ENCODE data around the gene ATP1A1. TPM values are rescaled to one million over a fixed set of nuclear protein-coding genes. Genes with fewer than 3 reads are reported as not detected.

The ATP1A1 gene
- total RNA-seq, 1 experiment from 2014 or later, result 378 TPM

DNA sequence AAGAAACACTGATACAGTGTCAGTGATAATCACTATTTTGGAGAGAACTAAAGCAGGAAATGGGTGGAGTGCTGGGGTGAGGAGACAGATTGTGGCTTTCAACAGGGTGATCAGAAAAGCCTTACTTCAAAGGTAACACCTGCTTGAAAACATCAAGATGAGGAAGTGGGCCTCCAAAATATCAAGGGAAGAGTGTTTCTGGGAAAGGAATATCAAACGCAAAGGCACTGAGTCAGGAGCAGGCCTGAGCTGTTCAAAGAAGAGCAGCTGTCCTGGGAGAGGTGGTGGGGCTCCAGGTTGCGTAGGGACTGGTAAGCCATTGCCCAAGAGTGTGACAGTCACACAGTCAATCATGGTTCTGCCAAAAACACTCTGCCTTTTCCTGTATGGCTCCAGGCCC lies 47.1 kb upstream of the ATP1A1 start:
- ChIA-PET POLR2A (interaction anchor here (1.3 to 3.0 kb wide), 4 partner anchors 11 to 49 kb away, joined by 3 to 9 read pairs (median 6); no protein-coding TSS in a partner anchor), CTCF (no interaction called here)
- intact Hi-C loops (cut with micrococcal nuclease), result no loop called here
- Mint-ChIP-seq H3K27ac (ENCODE audit: low read depth, unreplicated experiment) (peak overlapping the region; percentile 17), H3K4me1 (ENCODE audit: insufficient read depth, unreplicated experiment) (peaks cover 22% of the 10 kb centered on the region), H3K27me3 (ENCODE audit: insufficient read depth, unreplicated experiment) (no peaks in the 10 kb centered on the region), H3K36me3 (ENCODE audit: insufficient read depth, unreplicated experiment) (no peaks in the 10 kb centered on the region), H3K4me3 (ENCODE audit: unreplicated experiment) (no peak overlapping the region), H3K9me3 (ENCODE audit: unreplicated experiment) (no peaks in the 10 kb centered on the region)
- no peak for TF ChIP-seq CTCF (IDR thresholded peaks at IDR 0.05; ENCODE audit: unreplicated experiment)
- no TSS peak for BruUV-seq (replicated peaks)
- no peak for DNase-seq (ENCODE audit: unreplicated experiment)

GRCh38 chr1:116326486-116326885 lies 46.6 kb upstream of the ATP1A1 start:
- no peak for TF ChIP-seq CTCF (IDR thresholded peaks at IDR 0.05; ENCODE audit: unreplicated experiment)
- H3K9me3 Mint-ChIP-seq (ENCODE audit: unreplicated experiment), result no peaks in the 10 kb centered on the region
- H3K4me1 Mint-ChIP-seq (ENCODE audit: insufficient read depth, unreplicated experiment), result peaks cover 22% of the 10 kb centered on the region
- ChIA-PET POLR2A (interaction anchor here (0.6 to 3.0 kb wide), 6 partner anchors 11 to 72 kb away, joined by 3 to 9 read pairs (median 4); no protein-coding TSS in a partner anchor), CTCF (interaction anchor here (0.6 to 0.7 kb wide), 2 partner anchors 140 to 153 kb away, joined by 3 read pairs; no protein-coding TSS in a partner anchor)
- H3K4me3 Mint-ChIP-seq (ENCODE audit: unreplicated experiment), result no peak overlapping the region
- intact Hi-C loops (cut with micrococcal nuclease), result no loop called here
- H3K27me3 Mint-ChIP-seq (ENCODE audit: insufficient read depth, unreplicated experiment), result no peaks in the 10 kb centered on the region
- no TSS peak for BruUV-seq (replicated peaks)
- no peak for DNase-seq (ENCODE audit: unreplicated experiment)
- peak overlapping the region; percentile 17 for H3K27ac Mint-ChIP-seq (ENCODE audit: low read depth, unreplicated experiment)
- H3K36me3 Mint-ChIP-seq (ENCODE audit: insufficient read depth, unreplicated experiment), result no peaks in the 10 kb centered on the region

DNA sequence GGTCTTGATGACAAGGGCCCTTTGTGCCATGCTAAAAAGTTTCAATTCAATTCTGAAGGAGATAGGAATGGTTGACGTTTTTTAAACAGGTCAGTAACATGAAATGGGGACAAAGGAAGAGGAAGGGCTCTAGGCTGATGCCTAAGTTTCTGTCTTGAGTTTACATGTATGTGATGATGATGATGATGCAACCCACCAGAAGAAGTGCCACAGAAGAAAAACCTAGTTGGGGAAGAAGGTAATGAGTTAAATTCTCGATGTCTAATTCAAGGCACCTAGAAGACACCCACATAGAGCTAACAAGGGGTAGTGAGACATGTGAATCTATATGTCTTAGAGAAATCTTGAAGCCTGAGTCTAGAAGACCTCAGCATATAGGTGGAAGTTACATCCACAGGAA lies 44.4 kb upstream of the ATP1A1 start:
- TF ChIP-seq CTCF (IDR thresholded peaks at IDR 0.05; ENCODE audit: unreplicated experiment), result no peak
- ChIA-PET CTCF (interaction anchor here (0.6 kb wide), 2 partner anchors 8 to 22 kb away, joined by 3 to 6 read pairs; no protein-coding TSS in a partner anchor), POLR2A (interaction anchor here (0.6 to 1.2 kb wide), 2 partner anchors 38 to 48 kb away, joined by 3 to 5 read pairs; no protein-coding TSS in a partner anchor)
- Mint-ChIP-seq H3K27ac (ENCODE audit: low read depth, unreplicated experiment) (no peak overlapping the region), H3K9me3 (ENCODE audit: unreplicated experiment) (no peaks in the 10 kb centered on the region), H3K4me3 (ENCODE audit: unreplicated experiment) (no peak overlapping the region), H3K27me3 (ENCODE audit: insufficient read depth, unreplicated experiment) (no peaks in the 10 kb centered on the region), H3K4me1 (ENCODE audit: insufficient read depth, unreplicated experiment) (peaks cover 25% of the 10 kb centered on the region), H3K36me3 (ENCODE audit: insufficient read depth, unreplicated experiment) (no peaks in the 10 kb centered on the region)
- intact Hi-C loops (cut with micrococcal nuclease), result no loop called here
- no peak for DNase-seq (ENCODE audit: unreplicated experiment)
- no TSS peak for BruUV-seq (replicated peaks)

- Mint-ChIP-seq H3K4me1 (ENCODE audit: insufficient read depth, unreplicated experiment) (peaks cover 35% of the 10 kb centered on the region), H3K4me3 (ENCODE audit: unreplicated experiment) (no peak overlapping the region), H3K36me3 (ENCODE audit: insufficient read depth, unreplicated experiment) (no peaks in the 10 kb centered on the region), H3K9me3 (ENCODE audit: unreplicated experiment) (no peaks in the 10 kb centered on the region), H3K27me3 (ENCODE audit: insufficient read depth, unreplicated experiment) (no peaks in the 10 kb centered on the region), H3K27ac (ENCODE audit: low read depth, unreplicated experiment) (peak overlapping the region; percentile 74)
- peak; percentile 15 for DNase-seq (ENCODE audit: unreplicated experiment)
- POLR2A ChIA-PET, result interaction anchor here (1.8 kb wide), 1 partner anchor 39 kb away, joined by 4 read pairs; no protein-coding TSS in a partner anchor
- no TSS peak for BruUV-seq (replicated peaks)
- intact Hi-C loops (cut with micrococcal nuclease), result no loop called here
- CTCF ChIA-PET, result interaction anchor here (0.6 kb wide), 1 partner anchor 9 kb away, joined by 3 read pairs; no protein-coding TSS in a partner anchor
- TF ChIP-seq CTCF (IDR thresholded peaks at IDR 0.05; ENCODE audit: unreplicated experiment), result no peak
Measured at GRCh38 chr1:116329524-116330341, 43.3 kb upstream of the ATP1A1 start.
